ENCODE data around the gene MTRF1L.
A peak's percentile ranks its signal among the peaks of the same experiment; 100 is the strongest.

The MTRF1L gene

GRCh38 chr6:153002613-153003365, at the start of gene MTRF1L:
MTRF1L (minus strand) TSS chr6:153002709; CDS start chr6:153002685, 24 bp downstream.
- DNase-seq: peak; percentile 83

DNA sequence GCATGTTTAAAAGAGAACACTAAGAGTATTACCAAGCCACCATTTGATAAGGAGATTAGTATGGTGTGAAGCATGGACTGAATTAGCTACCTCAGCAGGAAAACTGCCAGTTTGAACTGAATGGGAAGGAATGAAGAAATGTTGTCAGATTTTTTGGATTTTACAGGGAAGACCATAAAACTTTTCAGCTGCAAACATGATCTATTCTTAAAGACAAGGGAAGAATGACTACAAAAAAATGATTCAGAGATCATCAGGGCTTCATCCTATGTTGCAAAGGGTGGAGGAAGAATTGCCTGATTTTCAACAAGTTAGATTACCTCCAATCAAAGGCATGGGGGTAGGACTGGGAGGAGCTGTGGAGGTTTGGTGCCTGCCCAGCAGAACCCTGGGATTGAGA, 49.3 kb upstream of the MTRF1L start:
- no peak for DNase-seq

GRCh38 chr6:153048631-153049030, 46.1 kb upstream of the MTRF1L start:
- no peak for DNase-seq

DNA sequence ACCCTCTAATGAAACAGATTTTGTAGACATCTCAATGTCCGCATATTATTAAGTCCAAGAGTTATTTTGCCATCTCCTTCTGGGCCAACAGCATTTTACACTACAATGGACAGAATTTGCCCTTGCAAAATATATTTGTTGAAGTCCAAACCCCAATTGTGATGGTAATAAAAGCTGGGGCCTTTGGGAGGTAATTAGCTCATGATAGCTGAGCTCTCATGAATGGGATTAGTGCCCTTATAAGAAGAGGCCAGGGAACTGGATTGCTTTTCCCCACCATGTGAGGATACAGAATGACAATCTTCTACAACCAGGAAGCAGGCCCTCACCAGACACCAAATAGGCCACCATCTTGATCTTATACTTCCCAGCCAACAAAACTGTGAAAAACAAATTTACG, 44.9 kb upstream of the MTRF1L start:
- DNase-seq: no peak

GRCh38 chr6:153045271-153045670, 42.8 kb upstream of the MTRF1L start:
- no peak for DNase-seq

- DNase-seq: no peak
These were observed 41.8 kb upstream of the MTRF1L start for GRCh38 chr6:153044295-153044694.

GRCh38 chr6:153043719-153044118, 41.2 kb upstream of the MTRF1L start:
- DNase-seq: no peak

DNA sequence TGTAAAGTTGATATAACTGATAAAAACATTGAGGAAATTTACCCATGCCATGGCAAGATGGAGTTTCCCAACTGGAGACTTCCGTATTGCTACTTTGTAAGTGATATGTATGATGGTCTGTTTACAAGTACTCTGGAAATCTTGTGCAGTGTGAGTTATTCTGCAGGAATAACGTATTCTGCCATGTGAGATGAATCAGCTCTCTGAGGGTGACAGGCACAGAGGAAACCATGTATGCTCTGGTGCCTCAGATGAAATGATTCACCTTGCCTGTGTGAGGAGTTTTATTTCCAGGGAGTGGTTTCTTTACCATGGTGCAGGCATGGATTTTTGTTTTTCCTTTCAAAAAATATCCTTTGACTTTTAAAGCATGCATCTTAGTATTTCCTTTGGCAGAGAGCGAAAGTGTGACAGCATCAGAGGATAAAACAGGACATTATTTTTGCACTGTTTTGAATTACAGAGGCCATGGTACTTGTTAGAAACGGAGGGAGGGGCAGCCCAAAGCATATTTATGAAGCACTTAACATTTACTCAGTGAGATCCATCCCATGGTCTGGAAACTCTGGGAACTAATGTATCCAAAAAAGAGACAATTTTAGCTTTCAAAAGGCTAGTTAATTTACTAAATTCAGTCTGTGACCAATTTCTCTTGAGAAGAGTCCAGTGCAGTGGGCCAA, 36.0 kb upstream of the MTRF1L start:
- no peak for DNase-seq

- DNase-seq: no peak
These were observed 31.6 kb upstream of the MTRF1L start for GRCh38 chr6:153034139-153034538.

GRCh38 chr6:153032255-153032882, 29.9 kb upstream of the MTRF1L start:
- no peak for DNase-seq

DNA sequence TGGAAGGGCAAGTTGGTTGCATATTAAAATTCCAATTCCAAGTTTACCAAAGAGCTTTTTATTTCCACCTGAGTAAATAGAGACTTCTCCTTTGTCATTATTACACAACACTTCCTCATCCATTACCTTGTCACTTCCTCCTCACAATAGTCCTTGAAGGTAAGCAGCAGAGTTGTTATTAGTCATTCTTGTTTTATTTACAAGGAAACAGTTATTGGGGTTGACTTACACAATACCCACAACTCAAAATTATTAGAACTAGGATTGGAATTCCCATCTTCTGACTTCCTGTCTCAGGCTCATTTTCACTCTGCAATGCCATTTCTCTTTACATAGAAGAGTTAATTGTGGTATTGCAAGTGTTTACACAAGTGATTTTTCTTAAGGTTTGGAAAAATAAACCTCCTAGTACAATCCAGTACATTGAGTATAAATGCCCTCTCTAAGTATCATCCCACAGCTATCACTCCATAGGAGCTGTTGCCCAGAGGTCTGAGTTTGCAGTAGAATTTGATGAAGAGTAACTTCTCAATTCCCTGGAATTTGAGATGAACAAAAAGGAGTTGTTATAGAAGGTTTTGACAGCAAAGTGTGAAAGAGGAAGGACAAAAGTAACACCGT, 28.9 kb upstream of the MTRF1L start:
- DNase-seq: no peak

DNA sequence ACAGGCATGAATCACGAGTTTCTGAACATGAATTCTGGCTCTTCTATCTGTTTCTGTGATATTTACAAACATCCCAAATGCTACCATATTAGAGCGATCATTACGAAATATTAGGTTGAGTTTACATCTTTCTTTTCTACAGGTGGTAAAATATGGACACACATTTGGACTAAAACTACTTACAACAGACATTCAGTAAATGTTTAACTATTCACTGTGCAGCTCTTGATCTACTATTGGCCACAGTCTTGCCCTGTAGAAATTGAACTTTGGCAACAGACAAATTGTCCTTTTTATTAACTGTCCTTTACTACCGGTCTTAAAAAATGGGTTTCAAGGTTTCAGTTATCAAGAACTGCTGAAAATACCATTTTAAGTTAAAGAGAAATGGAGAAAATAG, 26.5 kb upstream of the MTRF1L start:
- DNase-seq: no peak

- no peak for DNase-seq
These were observed 25.8 kb upstream of the MTRF1L start for GRCh38 chr6:153028286-153028685.

- no peak for DNase-seq
These were observed 25.0 kb upstream of the MTRF1L start for GRCh38 chr6:153027480-153027879.

- DNase-seq: no peak
These were observed 22.2 kb upstream of the MTRF1L start for GRCh38 chr6:153024709-153025017.

DNA sequence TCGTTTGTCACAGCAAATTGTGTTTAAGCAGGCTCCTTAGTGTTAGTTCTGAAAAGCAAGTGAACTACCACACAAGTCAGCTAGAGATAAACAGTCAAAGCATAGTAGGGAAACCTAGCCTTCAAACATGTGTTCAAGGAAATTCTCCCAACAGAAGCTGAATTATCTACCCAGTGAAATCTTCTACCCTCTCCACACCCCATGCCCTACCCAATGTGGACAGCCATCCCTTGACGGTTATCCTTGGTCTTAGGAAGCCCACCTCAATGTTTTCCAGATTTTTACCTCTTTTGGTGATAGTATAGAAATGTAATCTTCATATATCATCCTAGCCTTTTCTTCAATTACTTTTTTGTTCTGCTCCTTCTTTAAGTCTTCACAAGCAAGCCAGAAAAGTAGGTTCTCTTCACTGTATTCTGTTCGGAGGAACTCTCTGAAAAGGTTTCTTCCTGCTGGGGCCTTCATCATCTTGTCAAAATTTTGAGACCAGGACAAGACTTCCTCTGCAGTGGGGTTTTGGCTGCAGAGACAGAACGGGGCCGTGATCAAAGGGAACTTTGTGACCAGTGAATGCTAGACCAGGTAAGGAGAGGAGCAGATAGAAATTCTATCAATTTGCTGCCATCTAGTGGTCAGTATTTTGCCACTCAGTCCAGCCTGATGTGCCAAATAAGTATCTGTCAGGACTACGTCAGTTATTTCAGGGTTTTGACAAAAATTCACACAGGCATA, 21.6 kb upstream of the MTRF1L start:
- DNase-seq: no peak

DNA sequence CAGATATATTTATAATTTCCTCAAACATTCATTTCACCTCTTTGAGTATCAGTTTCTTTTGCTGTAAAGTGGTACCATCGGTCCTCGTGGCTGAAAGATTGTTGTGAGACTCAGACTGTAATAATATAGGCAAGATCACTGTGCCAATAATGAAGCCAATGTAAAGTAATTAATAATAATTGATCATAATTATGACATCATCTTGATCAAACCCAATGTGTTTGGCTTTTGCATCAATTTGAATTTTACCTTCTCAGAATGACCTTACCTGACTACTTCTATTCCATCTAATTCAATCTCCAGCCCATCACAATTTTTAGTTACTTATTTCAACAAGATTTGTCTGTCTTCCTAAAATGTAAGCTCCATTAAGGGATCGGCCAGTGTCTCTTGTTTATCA, 15.8 kb upstream of the MTRF1L start:
- no peak for DNase-seq

DNA sequence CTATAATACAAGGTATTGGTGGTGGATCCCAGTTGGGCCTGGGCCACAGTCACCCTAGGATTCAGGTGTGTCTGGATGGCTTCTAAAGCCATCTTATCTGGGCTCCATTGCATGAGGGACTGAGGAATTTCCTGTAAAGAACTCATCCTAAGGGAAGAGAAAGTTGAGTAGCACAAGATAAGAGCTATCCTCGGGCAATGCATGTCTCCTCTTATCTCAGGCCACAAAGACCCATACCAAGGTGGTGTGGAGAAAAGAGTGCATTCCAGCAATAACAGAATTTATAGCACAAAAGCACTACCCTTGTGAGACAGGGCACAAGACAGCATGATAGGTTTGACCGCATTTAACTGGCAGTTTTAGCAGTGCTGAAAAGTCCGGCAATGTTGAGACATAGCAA, 14.3 kb upstream of the MTRF1L start:
- no peak for DNase-seq

GRCh38 chr6:153015094-153015640, 12.7 kb upstream of the MTRF1L start:
- no peak for DNase-seq

GRCh38 chr6:153013438-153013837, 10.9 kb upstream of the MTRF1L start:
- no peak for DNase-seq

- DNase-seq: no peak
These were observed 10.3 kb upstream of the MTRF1L start for GRCh38 chr6:153012856-153013255.

DNA sequence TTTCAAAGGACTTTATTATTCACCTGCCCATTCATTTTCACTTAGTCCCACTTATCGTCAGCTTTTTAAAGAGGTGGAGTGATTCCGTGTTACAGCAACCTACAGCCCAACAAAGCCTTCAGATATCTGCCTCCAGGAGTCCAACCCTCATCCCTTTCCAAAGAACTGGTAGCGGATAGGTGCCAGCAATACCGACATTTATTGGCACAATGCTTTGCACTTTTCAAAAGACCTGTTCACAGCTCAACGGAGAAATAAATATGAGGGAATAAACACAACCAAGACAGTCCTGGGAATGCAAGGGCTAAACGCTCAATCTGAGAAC, 819 bp upstream of the MTRF1L start:
- no peak for DNase-seq

Measured in GOT3 (cell line).